ENCODE measurements around the gene NR0B2.

The NR0B2 gene

DNA sequence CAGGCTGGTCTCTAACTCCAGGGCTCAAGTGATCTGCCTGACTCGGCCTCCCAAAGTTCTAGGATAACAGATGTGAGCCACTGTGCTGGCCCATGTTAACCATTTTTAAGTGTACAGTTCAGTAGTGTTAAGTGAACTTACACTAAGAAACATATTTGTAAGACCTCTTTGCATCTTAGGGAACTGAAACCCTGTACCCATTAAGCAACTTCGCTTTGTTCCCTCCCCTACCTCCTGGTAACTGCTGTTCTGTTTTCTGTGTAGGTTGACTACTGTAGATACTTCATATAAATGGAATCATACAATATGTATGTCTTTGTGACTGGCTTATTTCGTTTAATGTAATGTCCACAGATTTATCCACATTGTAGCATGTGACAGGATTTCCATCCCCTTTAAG, 18.8 kb upstream of the NR0B2 start:
- DNase-seq (ENCODE audit: low read depth), result no peak

DNA sequence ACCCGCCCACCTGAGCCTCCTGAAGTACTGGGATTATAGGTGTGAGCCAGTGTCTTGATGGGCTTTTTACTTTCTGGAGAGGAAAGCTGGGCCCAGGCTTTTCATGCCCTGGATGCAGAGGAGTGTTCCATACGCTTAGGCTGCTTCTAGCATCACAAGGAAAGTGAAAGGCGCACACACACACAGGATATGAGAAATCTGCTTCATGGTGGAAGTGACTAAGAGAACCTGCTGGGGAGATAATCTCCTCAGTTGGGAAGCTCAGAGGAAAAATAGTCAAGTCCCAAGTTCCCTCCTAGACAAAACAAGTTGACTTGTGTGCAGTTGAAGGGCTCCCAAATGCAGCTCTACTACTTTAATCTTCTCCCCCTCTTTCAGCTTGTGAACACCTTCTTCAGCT, 9.9 kb upstream of the NR0B2 start:
- DNase-seq (ENCODE audit: low read depth), result no peak

DNA sequence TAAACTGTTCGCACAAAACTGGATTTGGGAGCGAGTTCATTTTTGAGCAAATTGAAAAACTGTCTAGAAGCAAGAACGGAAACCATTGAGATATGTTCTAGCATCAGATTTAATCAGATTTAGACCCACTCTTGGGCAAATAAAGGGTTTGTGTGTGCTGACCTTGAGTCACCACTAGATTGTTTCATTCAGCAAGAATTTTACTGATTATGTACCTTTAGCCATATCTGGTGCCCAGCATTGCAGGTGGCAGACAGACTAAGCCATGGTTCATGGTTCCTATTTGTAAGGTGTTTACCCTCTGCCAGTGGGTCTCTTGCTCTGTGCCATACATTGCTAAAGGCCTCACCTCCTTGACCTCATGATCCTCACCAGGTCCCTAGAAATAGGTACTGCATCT, 9.1 kb upstream of the NR0B2 start:
- DNase-seq (ENCODE audit: low read depth), result no peak

DNA sequence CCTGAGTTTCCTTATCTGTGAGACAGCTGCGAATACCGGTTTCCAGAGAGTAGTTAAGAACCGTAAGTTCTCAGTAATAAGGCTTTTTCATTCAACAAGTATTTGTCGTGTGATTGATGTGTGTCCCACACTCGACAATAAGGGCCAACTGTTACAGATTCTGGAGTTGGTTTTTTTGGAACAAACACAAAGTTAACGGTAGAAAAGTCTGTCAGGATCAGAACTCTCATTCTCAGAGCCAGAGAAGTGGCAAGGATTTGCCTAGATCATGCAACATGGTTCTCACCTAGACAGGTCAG, 8.6 kb upstream of the NR0B2 start:
- DNase-seq (ENCODE audit: low read depth), result no peak

DNA sequence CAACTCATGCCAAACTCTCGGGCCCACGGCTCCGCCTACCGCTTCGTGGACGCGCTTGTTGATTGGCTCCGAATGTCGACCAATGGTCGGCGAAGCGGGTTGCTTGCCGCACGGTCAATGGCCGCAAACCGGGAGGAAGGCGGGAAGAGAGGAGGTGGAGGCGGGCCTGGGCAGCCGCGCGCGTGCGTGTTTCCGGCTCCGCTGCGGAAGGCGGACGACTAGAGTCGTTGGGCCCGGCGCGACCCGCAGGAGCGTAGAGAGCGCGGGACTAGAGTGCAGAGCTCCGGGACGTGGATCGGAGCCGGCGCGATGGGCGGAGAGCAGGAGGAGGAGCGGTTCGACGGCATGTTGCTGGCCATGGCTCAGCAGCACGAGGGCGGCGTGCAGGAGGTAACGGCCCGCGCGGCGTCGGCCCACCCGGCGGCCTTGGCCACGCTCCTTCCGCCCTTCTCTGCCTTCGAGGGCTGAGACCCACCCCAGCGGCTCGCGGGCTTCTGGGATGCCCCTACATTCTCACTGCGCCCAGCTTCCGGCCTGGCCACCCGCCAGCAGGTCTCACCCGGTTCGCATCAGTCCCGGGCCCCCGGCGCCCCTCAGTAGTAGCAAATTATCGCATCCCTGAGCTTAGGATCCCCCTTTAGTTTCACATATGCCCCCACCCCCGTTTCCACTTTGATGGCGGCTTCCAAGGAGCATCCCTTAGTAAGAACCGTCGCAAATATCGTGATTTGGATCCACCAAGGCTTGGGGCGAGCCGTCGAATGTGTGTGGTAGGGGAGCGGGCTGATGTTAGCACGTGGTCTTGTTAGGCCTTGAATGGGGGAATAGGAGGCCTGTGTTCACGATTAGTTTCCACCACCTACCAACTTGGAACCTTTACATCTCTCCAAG, 8.0 kb upstream of the NR0B2 start, which contains the start of gene NUDC:
Gene NUDC, plus strand, starts transcription at position 204 of the 891 bp plus-strand sequence. Its CDS starts 106 bp downstream, at position 310.
- DNase-seq (ENCODE audit: low read depth), result peak; percentile 94

DNA sequence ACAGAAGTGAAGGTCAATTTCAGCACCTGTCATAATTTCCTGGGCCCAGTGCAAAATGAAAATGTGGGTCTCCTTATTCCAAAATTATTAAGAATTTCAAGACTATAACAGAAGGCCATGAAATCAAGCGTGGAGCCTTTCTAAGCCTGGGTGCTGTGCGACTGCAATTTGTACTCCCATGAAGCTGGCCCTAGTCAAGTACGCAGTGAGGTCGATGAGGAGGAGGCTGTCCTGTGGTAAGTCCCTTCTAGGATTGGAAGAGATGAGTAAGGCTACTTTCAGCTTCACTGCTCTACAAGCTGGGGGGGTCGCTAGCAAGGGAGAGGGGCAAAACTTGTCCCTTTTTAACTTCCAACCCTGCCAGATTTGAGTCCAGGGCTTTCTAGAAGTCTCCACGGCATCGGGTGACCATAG, 7.4 kb upstream of the NR0B2 start:
- DNase-seq (ENCODE audit: low read depth), result no peak

DNA sequence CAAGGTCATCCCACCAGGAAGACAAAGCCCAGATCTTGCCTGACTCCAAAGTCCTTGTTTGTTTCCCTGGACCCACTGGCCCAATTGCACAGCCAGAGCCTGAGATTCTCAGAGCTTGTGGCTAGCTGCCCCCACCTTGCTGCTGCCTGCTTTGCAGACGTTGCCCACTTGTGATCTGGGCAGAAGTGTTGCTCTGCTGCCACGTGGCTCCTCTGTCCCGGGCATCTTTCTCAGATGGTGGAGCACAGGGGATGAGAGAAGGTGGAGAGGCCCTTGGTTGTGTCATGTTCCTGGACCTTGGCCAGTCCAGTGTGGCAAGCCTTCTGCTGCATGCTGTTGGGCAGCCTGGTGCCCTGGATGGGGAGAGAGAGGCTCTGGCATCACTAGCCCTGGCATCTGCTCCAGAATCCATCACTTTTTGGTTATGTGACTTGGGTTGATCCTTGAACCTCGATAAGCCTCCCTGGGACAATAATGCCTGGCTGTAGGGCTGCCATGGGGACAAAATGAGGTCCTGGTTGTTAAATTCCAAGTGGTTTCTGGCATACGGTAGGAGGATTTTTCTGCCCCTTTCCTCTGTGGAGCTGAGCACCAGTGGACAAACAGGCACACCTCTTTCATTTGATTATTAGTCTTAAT, 1.5 kb upstream of the NR0B2 start:
- no peak for DNase-seq (ENCODE audit: low read depth)

DNA sequence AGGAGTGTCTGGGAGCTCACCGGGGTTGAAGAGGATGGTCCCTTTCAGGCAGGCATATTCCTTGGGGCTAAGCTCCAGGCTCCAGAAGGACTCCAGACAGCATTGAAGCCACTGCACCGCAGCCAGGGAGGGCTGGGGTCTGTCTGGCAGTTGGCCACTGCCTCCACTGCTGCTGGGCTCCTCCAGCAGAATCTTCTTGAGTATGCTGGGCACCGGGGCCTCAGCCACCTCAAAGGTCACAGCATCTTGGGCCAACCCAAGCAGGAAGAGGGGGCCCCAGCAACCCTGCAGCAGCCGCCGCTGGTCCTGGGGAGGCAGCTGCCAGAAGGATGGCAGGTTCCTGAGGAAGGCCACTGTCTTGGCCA, 404 bp downstream of the NR0B2 start:
- no peak for DNase-seq (ENCODE audit: low read depth)

DNA sequence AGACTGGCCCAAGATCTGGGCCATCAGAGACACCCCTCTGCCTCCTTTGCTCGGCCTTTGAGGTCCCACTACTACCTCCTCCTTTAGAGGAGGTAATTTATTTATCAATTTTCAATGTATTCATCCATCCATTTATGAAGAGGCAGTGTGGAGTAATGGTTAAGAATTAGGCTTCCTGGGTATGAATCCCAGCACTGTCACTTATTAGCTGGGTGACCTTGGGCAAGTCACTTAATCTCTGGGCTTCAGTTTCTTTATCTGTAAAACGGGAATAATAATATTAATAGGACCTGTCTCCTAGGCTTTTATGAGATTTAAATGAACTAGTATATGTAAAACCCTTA, 1.7 kb downstream of the NR0B2 start:
- no peak for DNase-seq (ENCODE audit: low read depth)

DNA sequence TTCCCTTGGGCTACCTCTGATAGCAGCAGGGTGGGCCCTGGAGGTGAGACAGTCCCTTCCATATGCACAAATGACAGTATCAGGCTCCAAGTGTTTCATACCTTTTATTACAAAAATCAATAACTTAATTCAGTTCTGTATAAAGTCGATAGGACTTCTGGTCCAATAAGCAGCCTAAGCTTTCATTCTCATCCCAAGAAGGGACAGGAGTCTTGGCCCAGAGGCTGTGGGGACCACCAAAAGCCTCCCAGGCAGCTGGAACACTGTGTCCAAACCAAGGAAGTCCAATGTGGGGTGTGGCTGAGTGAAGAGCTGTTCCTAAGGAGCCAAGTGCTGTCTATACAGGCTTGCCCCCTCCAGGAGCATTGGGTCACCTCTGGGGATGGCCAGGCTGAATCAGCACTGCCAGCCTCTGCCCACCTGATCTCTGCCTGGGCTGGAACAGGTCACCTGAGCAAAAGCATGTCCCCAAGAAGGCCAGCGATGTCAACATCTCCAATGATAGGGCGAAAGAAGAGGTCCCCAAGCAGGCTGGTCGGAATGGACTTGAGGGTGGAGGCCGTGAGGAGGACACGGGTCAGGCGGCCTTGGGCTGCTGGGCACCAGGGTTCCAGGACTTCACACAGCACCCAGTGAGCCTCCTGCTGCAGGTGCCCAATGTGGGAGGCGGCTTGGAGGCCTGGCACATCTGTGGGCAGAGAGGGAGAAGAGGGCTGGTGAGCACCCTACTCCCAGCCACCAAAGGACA, 2.2 kb downstream of the NR0B2 start:
- no peak for DNase-seq (ENCODE audit: low read depth)

DNA sequence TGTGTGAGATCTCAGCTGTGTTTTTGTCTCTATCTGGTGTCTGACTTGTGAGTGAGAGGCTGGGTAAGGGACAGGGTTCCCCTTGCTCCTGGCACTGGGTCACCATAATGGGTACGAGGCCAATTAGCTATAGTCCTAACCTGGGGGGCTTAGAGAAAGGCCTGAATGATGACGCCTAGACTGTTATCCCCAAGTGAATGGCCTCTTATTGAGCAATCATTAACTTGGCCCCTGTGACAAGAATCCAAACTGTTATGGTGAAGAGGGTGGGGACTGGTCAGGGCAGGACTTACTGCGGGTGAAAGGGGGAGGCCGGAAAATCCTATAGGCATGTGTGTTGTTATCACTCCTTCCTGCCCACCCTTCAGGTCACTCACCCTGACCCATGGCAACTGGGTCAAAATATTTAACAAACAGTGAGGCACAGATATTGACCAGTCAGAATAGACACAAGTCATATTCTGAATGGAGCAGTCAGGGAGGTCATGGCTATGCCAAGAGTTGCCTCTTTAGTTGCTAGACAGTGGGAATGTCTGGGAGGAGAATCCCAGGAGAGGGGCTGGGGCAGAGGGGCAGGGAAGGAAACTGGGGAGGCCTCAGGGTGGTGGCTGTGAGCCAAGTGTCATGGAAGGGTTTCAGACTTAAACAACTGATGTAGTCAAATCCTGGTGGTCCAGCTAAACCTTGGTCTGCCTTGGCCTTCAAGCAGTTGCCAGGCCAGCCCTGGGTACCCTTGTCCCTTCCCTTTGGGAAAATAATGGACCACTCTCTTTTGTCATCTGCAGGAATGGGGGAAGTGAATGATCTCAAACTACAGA, 3.2 kb downstream of the NR0B2 start:
- no peak for DNase-seq (ENCODE audit: low read depth)

DNA sequence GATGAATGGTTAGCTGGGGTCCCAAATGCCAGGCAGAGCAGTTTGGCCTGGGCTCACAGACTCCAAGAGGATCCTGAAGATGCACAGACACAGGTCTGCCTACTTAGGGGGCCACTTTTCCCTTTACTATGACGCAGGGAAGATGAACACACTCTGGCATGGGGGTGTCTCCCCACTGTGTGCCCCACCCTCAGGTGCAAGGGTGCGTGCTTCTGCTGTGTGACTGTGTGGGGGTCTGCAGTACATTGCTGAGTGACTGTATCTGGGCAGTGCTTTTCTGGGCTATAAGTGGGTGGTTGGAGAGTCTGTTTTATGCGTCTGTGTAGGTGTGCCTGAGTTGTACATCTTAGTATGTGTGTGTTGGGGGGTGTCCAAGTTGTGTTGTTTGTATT, 3.8 kb downstream of the NR0B2 start:
- DNase-seq (ENCODE audit: low read depth), result no peak

DNA sequence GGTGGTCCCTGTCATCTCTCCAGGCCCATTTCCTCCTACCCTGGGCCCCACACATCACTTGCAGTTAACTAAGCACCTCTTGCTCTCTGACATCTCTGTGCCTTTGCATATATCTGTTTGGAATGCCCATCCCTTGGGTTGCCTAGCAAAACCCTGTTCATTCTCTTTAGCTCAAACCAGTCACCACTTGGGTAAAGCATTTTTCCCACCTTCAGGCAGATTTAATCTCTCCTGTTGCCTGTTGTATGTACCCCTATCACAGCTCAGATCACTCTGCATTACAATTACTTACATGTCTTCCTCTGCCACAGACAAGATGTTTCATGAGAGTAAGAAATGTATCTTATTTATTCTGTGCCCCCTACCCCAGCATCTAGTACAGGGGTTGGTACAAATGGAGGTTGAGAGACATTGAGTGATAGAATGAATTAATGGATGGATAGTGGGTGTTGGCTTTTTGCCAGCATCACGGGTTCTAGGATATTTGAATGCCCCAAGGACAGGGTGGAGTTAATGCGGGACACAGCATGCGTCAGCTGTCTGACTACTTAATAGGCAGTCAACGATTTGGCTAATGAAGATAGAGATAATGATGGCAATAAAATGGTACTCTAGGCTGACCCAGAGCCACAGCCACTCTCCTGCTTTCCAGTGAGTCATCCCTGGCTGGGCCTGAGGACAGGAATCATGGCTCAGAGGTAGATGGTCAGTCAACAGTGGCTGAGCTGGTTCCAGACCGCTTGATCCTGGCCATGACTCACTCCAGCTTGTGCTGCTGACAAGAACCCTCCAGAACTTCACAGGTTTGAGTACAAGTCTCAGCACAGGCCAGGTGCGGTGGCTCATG, 6.5 kb downstream of the NR0B2 start:
- DNase-seq (ENCODE audit: low read depth), result no peak

DNA sequence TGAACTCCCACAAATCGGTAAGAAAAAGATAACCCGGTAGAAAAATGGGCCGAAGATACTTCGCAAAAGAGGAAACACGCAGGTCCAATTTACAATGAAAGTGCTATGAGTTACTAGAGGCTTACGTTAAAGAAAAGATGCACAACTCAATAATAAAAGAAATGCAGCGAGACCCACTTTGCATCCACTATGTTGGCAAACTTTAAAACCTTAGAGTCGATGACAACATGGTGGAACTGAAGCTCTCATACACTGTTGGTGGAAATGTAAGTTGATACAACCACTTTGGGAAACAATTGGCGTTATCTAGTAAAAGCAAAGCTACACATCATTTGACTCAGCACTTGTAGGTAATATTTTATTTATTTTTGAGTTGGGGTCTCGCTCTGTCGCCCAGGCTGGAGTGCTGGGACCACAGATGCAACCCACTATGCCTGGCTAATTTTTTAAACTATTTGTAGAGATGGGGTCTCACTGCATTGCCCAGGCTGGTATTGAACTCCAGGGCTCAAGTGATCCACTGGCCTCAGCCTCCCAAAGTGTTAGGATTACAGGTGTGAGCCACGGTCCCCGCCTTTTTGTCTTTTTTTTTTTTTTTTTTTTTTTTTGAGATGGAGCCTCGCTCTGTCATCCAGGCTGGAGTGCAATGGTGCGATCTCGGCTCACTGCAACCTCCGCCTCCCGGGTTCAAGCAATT, 12.8 kb downstream of the NR0B2 start:
- DNase-seq (ENCODE audit: low read depth), result no peak

DNA sequence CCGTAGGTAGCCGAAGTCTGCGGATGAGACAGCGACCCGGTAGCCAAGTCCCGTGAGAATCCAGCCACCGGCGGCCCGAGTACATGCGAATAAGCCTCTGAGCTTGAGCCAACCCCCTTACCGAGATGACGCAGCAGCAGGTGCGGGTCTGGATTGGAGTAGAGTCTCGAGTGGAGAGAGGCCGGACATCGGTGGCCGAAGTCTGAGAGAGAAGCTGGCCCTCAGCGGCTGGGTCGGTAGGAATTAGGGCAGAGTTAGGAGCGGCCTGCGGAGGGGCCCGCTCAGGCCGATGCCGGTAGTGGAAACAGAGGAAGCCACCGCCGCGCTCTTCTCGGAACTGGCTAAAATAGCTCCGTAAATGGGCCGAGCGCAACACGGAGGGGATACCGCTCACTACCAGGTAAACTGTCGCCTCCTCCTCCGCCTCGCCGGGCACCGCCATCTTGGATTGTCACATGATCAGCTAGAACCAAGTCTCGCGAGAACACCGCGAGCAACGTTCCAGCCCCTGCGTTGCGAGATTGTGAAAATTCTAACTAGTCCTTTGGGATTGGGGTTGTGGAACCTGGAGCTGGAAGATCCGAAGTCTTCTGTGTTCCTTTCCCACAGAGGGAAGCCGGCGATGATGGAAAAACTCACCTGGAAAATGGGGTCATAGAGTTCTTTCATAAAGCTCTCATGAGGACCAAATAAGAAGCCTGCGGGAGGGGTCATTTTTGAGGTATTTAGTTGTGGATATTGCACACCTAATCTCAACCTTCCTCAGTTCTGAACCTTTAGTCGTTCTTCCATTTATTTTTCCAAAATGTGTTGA, 13.6 kb downstream of the NR0B2 start, which contains the start of gene GPATCH3:
Gene GPATCH3, minus strand, starts transcription at position 467 of the 814 bp plus-strand sequence. Its CDS starts 25 bp downstream, at position 442.
- peak; percentile 80 for DNase-seq (ENCODE audit: low read depth)

DNA sequence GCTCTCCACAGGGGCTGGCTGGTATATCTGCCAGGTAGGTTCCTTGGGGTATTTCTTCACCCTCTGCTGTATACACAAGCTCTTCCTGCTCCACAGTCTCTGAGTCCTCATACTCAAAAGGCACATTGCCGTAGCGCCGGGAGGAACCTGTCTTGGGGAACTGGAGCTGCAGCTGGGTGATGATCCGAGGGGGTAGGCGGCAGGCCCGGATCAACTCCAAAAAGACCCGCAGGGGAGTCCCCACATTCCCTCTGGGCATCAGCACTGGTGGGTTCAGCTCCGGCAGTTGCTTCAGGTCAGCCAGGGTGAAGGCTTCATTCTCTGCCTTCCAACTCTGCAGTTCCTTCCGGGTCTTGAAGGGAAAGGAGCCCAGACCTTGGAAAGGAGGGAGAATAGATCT, 16.4 kb downstream of the NR0B2 start:
- DNase-seq (ENCODE audit: low read depth), result no peak

DNA sequence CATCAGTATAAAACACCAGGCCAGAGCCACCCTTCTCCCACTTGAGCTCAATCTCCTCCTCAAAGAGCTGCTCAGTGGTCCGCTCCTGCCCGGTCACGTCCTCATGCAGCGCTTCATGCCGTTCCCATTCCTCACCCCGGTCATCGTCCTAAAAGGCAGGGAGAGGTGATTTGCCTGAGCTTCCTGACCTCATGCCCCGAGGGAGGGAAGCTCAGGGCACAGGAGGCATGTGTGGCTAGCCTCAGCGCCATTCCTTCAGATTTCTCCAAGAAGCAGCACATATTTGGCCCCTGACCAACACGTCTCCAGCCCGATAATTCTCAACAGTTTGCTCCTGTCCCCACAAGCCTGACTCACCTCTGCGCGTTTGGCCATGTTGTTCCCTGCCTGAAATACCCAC, 19.5 kb downstream of the NR0B2 start:
- no peak for DNase-seq (ENCODE audit: low read depth)

DNA sequence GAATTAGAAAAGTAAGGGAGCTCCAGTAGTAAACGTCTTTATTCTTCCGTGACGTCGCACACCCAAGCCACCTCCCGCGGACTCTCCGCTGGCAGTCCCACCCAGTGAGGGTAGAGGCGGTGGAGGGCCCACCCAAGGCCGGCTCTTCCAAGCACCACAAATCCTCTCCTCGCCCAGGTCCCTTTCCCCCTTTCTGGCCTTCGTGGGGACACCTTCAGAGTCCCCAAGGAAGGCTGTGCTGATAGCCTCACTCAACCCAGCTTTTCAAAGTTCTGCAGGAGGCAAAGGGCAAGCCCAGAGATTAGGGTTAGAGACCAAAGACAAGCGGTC, 23.3 kb downstream of the NR0B2 start:
- no peak for DNase-seq (ENCODE audit: low read depth)

DNA sequence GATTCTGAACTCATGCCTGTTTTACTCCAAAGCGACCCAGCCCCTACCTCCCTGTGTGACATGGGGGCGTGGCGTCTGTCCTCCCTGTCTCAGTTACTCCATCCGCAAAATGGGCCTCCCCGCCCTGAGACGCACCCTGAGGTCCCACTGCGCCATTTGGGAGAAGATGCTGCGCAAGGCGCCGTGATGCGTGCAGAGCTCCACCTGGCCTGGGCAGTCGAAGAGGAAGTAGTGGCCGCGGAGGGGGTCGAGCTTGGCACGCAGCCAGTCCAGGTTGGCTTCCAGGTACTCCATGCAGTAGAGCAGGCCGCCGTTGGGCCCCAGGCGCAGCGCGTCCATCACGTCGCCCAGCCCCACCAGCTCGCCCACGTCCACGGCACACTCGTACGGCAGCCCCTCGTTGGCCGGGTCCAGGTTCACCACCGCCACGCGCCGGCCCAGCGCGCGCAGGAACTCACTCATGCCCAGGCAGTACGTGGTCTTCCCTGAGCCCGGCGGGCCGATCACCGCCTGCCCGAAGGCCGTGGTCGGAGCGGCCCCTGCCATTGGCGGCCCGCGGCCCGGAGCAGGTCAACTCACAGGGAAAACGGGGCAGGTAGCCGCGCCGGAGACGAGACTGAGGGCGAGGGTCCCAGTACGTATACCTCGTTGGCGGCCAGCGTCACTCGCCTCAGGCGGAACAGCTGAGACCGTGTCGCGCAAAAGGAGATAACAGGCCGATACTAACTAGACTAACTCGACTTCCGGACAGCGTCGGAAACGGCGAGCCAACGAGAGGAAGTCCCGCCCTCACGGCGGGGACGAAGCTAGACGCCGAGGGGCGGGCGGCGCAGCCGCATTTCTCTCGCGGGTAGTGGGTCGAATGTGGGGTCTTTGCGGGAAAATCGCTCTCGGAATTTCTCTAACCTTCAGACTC, 24.0 kb downstream of the NR0B2 start, which contains the start of gene GPN2:
Gene GPN2, minus strand, starts transcription at position 733 of the 916 bp plus-strand sequence. Its CDS starts 187 bp downstream, at position 546.
- peak; percentile 74 for DNase-seq (ENCODE audit: low read depth)

Measured in activated T-cell treated with anti-CD3 and anti-CD28 coated beads for 48 hours (primary cell).